ENCODE measurements around the gene CDKL5.

The CDKL5 gene

GRCh38 chrX:18448416-18448815 lies 23.0 kb downstream of the CDKL5 start:
- ChIA-PET CTCF (no interaction called here), POLR2A (ENCODE audit: low non-redundant PET) (no interaction called here)
- no peak for DNase-seq (ENCODE audit: low spot score)
- no peak for TF ChIP-seq CTCF (conservative IDR thresholded peaks at IDR 0.05; ENCODE audit: low read depth)
- no peak overlapping the region for H3K27ac ChIP-seq

GRCh38 chrX:18449236-18449635 lies 23.8 kb downstream of the CDKL5 start:
- ChIA-PET POLR2A (ENCODE audit: low non-redundant PET) (no interaction called here), CTCF (no interaction called here)
- TF ChIP-seq CTCF (conservative IDR thresholded peaks at IDR 0.05; ENCODE audit: low read depth), result no peak
- DNase-seq (ENCODE audit: low spot score), result no peak
- H3K27ac ChIP-seq, result no peak overlapping the region

- no peak for DNase-seq (ENCODE audit: low spot score)
- ChIA-PET CTCF (no interaction called here), POLR2A (ENCODE audit: low non-redundant PET) (no interaction called here)
- H3K27ac ChIP-seq, result no peak overlapping the region
- TF ChIP-seq CTCF (conservative IDR thresholded peaks at IDR 0.05; ENCODE audit: low read depth), result no peak
Observed at GRCh38 chrX:18455384-18455783, 30.0 kb downstream of the CDKL5 start.

- no peak for DNase-seq (ENCODE audit: low spot score)
- TF ChIP-seq CTCF (conservative IDR thresholded peaks at IDR 0.05; ENCODE audit: low read depth), result no peak
- POLR2A ChIA-PET (ENCODE audit: low non-redundant PET), result no interaction called here
- no peak overlapping the region for H3K27ac ChIP-seq
- CTCF ChIA-PET, result no interaction called here
Observed at GRCh38 chrX:18457000-18457399, 31.6 kb downstream of the CDKL5 start.

GRCh38 chrX:18461431-18461830 lies 36.0 kb downstream of the CDKL5 start:
- CTCF ChIA-PET, result no interaction called here
- POLR2A ChIA-PET (ENCODE audit: low non-redundant PET), result no interaction called here
- DNase-seq (ENCODE audit: low spot score), result no peak
- no peak for TF ChIP-seq CTCF (conservative IDR thresholded peaks at IDR 0.05; ENCODE audit: low read depth)
- no peak overlapping the region for H3K27ac ChIP-seq

GRCh38 chrX:18464499-18464898 lies 39.1 kb downstream of the CDKL5 start:
- DNase-seq (ENCODE audit: low spot score), result no peak
- TF ChIP-seq CTCF (conservative IDR thresholded peaks at IDR 0.05; ENCODE audit: low read depth), result no peak
- ChIA-PET POLR2A (ENCODE audit: low non-redundant PET) (no interaction called here), CTCF (no interaction called here)
- no peak overlapping the region for H3K27ac ChIP-seq

GRCh38 chrX:18465051-18465450 lies 39.6 kb downstream of the CDKL5 start:
- POLR2A ChIA-PET (ENCODE audit: low non-redundant PET), result no interaction called here
- no peak for TF ChIP-seq CTCF (conservative IDR thresholded peaks at IDR 0.05; ENCODE audit: low read depth)
- no peak for DNase-seq (ENCODE audit: low spot score)
- CTCF ChIA-PET, result no interaction called here
- H3K27ac ChIP-seq, result no peak overlapping the region
